SK-N-SH treated with all-trans-retinoic acid at 6 μM for 48 hours (cell line): ENCODE results near the gene SNRPA1.

ENCODE experiments used
- ATAC-seq: fragments of 200-7000 bp; cut with Tn5 transposase; 3 replicates; pipeline ENCODE4 v1.9.1; 2020; ENCODE audit warnings: mild to moderate bottlenecking, moderate library complexity
- ARNTL ChIP-seq: fragments of 450-650 bp; formaldehyde crosslinking; IDR thresholded peaks from 2 replicates; pipeline ENCODE4 v1.5.0; 2020; ENCODE audit warnings: low read depth, mild to moderate bottlenecking, moderate library complexity, borderline replicate concordance
- BACH2 ChIP-seq: fragments of 250-450 bp; sonication (Bioruptor Pico); IDR thresholded peaks from 2 replicates; pipeline ENCODE4 v1.9.0; 2021; ENCODE audit warnings: mild to moderate bottlenecking, borderline replicate concordance
- CSDC2 ChIP-seq: fragments of 250-450 bp; sonication (Bioruptor Pico); IDR thresholded peaks from 2 replicates; pipeline ENCODE4 v1.5.0; 2020; ENCODE audit warnings: mild to moderate bottlenecking, moderate library complexity
- GLIS3 ChIP-seq: fragments of 250-450 bp; sonication (Bioruptor Pico); IDR thresholded peaks from 2 replicates; pipeline ENCODE4 v1.5.0; 2020; ENCODE audit warnings: mild to moderate bottlenecking, moderate library complexity
- ISL1 ChIP-seq: fragments of 250-450 bp; sonication (Bioruptor Pico); IDR thresholded peaks from 2 replicates; pipeline ENCODE4 v2.1.2; 2022; ENCODE audit warnings: mild to moderate bottlenecking, moderate library complexity
- OSR1 ChIP-seq: fragments of 250-450 bp; sonication (Bioruptor Pico); IDR thresholded peaks from 2 replicates; pipeline ENCODE4 v1.8.0; 2022; ENCODE audit warnings: moderate library complexity, mild to moderate bottlenecking, inconsistent platforms
- PPARA ChIP-seq: fragments of 250-450 bp; sonication (Bioruptor Pico); IDR thresholded peaks from 2 replicates; pipeline ENCODE4 v1.5.0; 2020; ENCODE audit warnings: mild to moderate bottlenecking, borderline replicate concordance
- SNAI2 ChIP-seq: fragments of 250-450 bp; sonication (Bioruptor Pico); IDR thresholded peaks from 2 replicates; pipeline ENCODE4 v1.5.0; 2020; ENCODE audit warnings: mild to moderate bottlenecking, moderate library complexity
- TCF4 ChIP-seq: fragments of 250-450 bp; sonication (Bioruptor Pico); IDR thresholded peaks from 2 replicates; pipeline ENCODE4 v1.8.0; 2021; ENCODE audit warnings: mild to moderate bottlenecking, moderate library complexity, borderline replicate concordance
- TOX ChIP-seq: fragments of 250-450 bp; sonication (Bioruptor Pico); IDR thresholded peaks from 2 replicates; pipeline ENCODE4 v1.8.0; 2021; ENCODE audit warnings: mild to moderate bottlenecking, moderate library complexity, borderline replicate concordance
- ZC3H10 ChIP-seq: fragments of 250-450 bp; sonication (Bioruptor Pico); IDR thresholded peaks from 2 replicates; pipeline ENCODE4 v1.5.1; 2021; ENCODE audit warnings: mild to moderate bottlenecking, moderate library complexity
- ZFP3 ChIP-seq: fragments of 250-450 bp; sonication (Bioruptor Pico); IDR thresholded peaks from 2 replicates; pipeline ENCODE4 v1.5.0; 2020; ENCODE audit warnings: mild to moderate bottlenecking, moderate library complexity
- ZFP30 ChIP-seq: fragments of 450-650 bp; formaldehyde crosslinking; IDR thresholded peaks from 2 replicates; pipeline ENCODE4 v1.5.0; 2022; ENCODE audit warnings: mild to moderate bottlenecking, moderate library complexity
- ZNF565 ChIP-seq: fragments of 450-650 bp; formaldehyde crosslinking; conservative IDR thresholded peaks from 2 replicates; pipeline ENCODE4 v1.5.0; 2020; ENCODE audit warnings: low read depth, mild to moderate bottlenecking, moderate library complexity
- ZNF70 ChIP-seq: fragments of 450-650 bp; formaldehyde crosslinking; IDR thresholded peaks from 2 replicates; pipeline ENCODE4 v1.5.0; 2020; ENCODE audit warnings: mild to moderate bottlenecking, moderate library complexity
- ZNF8 ChIP-seq: fragments of 450-650 bp; formaldehyde crosslinking; IDR thresholded peaks from 2 replicates; pipeline ENCODE4 v1.5.0; 2020; ENCODE audit warnings: mild to moderate bottlenecking, moderate library complexity
- TF ChIP-seq, protein P1 (sequence below): fragments of 250-450 bp; sonication (Bioruptor Pico); IDR thresholded peaks from 2 replicates; pipeline ENCODE4 v1.5.0; 2020; ENCODE audit warnings: mild to moderate bottlenecking, moderate library complexity
- TF ChIP-seq, protein P2 (sequence below): fragments of 250-450 bp; sonication (Bioruptor Pico); IDR thresholded peaks from 2 replicates; pipeline ENCODE4 v1.5.1; 2020; ENCODE audit warnings: low read depth, mild to moderate bottlenecking, moderate library complexity
- TF ChIP-seq, protein P3 (sequence below): fragments of 250-450 bp; sonication (Bioruptor Pico); IDR thresholded peaks from 2 replicates; pipeline ENCODE4 v1.8.0; 2021; ENCODE audit warnings: low read depth, mild to moderate bottlenecking, moderate library complexity, borderline replicate concordance
- TF ChIP-seq, protein P4 (sequence below): fragments of 250-450 bp; sonication (Bioruptor Pico); IDR thresholded peaks from 2 replicates; pipeline ENCODE4 v1.8.0; 2020; ENCODE audit warnings: mild to moderate bottlenecking, moderate library complexity, borderline replicate concordance
- TF ChIP-seq, protein P5 (sequence below): fragments of 250-450 bp; sonication (Bioruptor Pico); IDR thresholded peaks from 2 replicates; pipeline ENCODE4 v1.5.1; 2021; ENCODE audit warnings: mild to moderate bottlenecking, moderate library complexity

SNRPA1 gene

DNA sequence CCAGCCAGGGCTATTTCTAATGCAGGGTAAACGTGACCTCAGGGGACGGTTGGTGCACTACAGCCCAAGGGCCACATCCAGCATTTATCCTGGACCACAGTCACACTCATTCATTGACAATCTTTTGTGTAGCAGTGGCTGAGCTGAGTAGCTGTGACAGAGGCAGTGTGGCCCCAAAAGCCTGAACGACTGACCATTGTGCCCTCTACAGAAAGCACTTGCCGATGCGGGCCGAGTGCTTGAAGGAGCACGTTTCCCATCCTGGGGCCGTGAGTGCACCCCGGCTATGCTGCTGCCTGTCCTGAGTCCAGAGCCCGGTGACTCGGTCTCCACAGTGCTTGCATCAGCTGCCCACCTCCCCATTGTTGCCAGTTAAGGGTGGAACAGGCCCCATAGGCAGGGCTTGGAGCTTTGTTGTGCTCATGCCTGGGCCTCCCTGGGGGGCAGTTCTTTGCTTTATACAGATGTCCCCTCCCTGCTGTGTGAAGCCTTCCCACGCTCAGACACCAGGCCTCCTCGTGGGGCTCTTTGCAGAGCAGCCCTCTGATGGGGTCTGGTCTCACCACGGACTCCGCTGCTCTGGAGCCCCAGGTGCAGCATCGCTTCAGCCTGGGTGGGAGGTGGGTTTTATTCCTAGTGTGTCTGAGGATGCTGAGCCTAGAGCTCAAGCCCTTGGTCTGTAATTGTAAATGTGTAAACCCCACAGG is 13.0 kb upstream of the SNRPA1 start:
- no peak for TF ChIP-seq ARNTL (CRISPR knock-in tag)
- TF ChIP-seq, protein P1, sequence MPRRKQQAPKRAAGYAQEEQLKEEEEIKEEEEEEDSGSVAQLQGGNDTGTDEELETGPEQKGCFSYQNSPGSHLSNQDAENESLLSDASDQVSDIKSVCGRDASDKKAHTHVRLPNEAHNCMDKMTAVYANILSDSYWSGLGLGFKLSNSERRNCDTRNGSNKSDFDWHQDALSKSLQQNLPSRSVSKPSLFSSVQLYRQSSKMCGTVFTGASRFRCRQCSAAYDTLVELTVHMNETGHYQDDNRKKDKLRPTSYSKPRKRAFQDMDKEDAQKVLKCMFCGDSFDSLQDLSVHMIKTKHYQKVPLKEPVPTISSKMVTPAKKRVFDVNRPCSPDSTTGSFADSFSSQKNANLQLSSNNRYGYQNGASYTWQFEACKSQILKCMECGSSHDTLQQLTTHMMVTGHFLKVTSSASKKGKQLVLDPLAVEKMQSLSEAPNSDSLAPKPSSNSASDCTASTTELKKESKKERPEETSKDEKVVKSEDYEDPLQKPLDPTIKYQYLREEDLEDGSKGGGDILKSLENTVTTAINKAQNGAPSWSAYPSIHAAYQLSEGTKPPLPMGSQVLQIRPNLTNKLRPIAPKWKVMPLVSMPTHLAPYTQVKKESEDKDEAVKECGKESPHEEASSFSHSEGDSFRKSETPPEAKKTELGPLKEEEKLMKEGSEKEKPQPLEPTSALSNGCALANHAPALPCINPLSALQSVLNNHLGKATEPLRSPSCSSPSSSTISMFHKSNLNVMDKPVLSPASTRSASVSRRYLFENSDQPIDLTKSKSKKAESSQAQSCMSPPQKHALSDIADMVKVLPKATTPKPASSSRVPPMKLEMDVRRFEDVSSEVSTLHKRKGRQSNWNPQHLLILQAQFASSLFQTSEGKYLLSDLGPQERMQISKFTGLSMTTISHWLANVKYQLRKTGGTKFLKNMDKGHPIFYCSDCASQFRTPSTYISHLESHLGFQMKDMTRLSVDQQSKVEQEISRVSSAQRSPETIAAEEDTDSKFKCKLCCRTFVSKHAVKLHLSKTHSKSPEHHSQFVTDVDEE (CRISPR knock-in tag), result no peak
- TF ChIP-seq ZNF8 (CRISPR knock-in tag), result no peak
- no peak for TF ChIP-seq TOX (CRISPR knock-in tag)
- no peak for TF ChIP-seq ZNF70 (CRISPR knock-in tag)
- TF ChIP-seq, protein P2, sequence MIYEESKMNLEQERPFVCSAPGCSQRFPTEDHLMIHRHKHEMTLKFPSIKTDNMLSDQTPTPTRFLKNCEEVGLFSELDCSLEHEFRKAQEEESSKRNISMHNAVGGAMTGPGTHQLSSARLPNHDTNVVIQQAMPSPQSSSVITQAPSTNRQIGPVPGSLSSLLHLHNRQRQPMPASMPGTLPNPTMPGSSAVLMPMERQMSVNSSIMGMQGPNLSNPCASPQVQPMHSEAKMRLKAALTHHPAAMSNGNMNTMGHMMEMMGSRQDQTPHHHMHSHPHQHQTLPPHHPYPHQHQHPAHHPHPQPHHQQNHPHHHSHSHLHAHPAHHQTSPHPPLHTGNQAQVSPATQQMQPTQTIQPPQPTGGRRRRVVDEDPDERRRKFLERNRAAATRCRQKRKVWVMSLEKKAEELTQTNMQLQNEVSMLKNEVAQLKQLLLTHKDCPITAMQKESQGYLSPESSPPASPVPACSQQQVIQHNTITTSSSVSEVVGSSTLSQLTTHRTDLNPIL (CRISPR knock-in tag), result no peak
- TF ChIP-seq, protein P3, sequence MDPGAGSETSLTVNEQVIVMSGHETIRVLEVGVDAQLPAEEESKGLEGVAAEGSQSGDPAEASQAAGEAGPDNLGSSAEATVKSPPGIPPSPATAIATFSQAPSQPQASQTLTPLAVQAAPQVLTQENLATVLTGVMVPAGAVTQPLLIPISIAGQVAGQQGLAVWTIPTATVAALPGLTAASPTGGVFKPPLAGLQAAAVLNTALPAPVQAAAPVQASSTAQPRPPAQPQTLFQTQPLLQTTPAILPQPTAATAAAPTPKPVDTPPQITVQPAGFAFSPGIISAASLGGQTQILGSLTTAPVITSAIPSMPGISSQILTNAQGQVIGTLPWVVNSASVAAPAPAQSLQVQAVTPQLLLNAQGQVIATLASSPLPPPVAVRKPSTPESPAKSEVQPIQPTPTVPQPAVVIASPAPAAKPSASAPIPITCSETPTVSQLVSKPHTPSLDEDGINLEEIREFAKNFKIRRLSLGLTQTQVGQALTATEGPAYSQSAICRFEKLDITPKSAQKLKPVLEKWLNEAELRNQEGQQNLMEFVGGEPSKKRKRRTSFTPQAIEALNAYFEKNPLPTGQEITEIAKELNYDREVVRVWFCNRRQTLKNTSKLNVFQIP (CRISPR knock-in tag), result no peak
- TF ChIP-seq, protein P4, sequence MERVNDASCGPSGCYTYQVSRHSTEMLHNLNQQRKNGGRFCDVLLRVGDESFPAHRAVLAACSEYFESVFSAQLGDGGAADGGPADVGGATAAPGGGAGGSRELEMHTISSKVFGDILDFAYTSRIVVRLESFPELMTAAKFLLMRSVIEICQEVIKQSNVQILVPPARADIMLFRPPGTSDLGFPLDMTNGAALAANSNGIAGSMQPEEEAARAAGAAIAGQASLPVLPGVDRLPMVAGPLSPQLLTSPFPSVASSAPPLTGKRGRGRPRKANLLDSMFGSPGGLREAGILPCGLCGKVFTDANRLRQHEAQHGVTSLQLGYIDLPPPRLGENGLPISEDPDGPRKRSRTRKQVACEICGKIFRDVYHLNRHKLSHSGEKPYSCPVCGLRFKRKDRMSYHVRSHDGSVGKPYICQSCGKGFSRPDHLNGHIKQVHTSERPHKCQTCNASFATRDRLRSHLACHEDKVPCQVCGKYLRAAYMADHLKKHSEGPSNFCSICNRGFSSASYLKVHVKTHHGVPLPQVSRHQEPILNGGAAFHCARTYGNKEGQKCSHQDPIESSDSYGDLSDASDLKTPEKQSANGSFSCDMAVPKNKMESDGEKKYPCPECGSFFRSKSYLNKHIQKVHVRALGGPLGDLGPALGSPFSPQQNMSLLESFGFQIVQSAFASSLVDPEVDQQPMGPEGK, result no peak
- ATAC-seq, result no peak

DNA sequence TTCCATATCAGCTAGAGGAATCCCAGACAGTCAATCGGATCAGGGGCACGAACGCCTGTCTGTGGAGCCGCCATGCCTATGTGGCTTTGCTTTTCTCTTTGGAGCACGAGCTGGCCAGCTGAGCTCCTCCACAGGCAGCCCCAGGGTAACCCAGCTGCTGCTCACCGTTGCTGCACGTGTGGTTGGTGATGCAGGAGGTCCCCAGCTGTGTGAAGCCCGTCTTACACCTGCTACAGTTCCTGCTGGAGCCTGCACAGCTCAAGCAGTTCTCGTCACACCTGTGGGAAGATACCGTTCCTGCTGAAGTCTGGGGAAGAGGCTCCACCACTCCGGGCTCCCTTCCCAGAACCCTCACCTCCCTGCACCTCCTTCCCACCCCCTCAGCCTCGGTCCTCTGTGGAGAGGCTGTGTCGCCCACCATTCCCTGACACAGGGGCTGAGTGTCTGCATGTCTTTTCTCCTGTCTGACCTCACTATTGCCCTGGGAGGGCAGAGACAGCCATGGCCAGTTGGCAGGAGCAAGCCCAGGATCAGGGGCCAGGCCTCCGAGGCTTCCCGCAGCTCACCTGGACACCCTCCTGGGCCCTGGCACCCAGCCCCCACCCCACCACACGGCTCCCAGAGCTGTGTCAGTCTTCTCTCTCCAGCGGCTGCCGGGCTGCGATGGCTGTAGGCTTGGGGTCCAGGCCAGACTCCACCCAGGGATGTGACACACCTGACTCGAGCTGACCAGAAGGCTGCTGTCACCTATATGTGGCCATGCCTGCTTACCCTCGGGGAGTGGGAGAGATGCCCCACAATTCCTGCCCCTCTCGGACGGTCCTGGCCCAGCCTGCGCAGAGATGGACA is 12.2 kb upstream of the SNRPA1 start:
- ATAC-seq, result no peak
- TF ChIP-seq GLIS3, result no peak
- TF ChIP-seq, protein P2 (CRISPR knock-in tag), result no peak
- no peak for TF ChIP-seq SNAI2
- TF ChIP-seq, protein P5, sequence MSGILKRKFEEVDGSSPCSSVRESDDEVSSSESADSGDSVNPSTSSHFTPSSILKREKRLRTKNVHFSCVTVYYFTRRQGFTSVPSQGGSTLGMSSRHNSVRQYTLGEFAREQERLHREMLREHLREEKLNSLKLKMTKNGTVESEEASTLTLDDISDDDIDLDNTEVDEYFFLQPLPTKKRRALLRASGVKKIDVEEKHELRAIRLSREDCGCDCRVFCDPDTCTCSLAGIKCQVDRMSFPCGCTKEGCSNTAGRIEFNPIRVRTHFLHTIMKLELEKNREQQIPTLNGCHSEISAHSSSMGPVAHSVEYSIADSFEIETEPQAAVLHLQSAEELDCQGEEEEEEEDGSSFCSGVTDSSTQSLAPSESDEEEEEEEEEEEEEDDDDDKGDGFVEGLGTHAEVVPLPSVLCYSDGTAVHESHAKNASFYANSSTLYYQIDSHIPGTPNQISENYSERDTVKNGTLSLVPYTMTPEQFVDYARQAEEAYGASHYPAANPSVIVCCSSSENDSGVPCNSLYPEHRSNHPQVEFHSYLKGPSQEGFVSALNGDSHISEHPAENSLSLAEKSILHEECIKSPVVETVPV, result no peak
- TF ChIP-seq, protein P1 (CRISPR knock-in tag), result no peak
- TF ChIP-seq ISL1 (CRISPR knock-in tag), result no peak
- no peak for TF ChIP-seq ZC3H10 (CRISPR knock-in tag)
- TF ChIP-seq ZNF70 (CRISPR knock-in tag), result no peak
- TF ChIP-seq ZNF565 (CRISPR knock-in tag), result no peak
- TF ChIP-seq PPARA, result no peak
- TF ChIP-seq TCF4, result no peak
- TF ChIP-seq ZNF8 (CRISPR knock-in tag), result no peak
- TF ChIP-seq OSR1 (CRISPR knock-in tag), result no peak
- TF ChIP-seq BACH2 (CRISPR knock-in tag), result no peak
- no peak for TF ChIP-seq ZFP30 (CRISPR knock-in tag)
- TF ChIP-seq ZFP3 (CRISPR knock-in tag), result no peak
- TF ChIP-seq TOX (CRISPR knock-in tag), result no peak
- TF ChIP-seq CSDC2 (CRISPR knock-in tag), result no peak
- TF ChIP-seq, protein P3 (CRISPR knock-in tag), result no peak
